MM.1S (cell line): ENCODE results near the gene PAK1.

Experiments used
- DNase-seq: peaks from one replicate; pipeline ENCODE4 v3.0.0-alpha.2; 2015
- H2AFZ ChIP-seq: fragments of 300-600 bp; sonication (generic); 2 replicates; pipeline ENCODE4 v1.6.0; 2016; ENCODE audit warnings: antibody characterized with exemption, low read length
- H3F3A ChIP-seq: fragments of 300-600 bp; sonication (generic); 2 replicates; pipeline ENCODE4 v1.6.1; 2016; ENCODE audit warnings: mild to moderate bottlenecking, antibody characterized with exemption, low read length, moderate library complexity, mixed read lengths; ENCODE audit not compliant: insufficient read depth
- H3K27ac ChIP-seq: fragments of 300-600 bp; sonication (generic); 2 replicates; pipeline ENCODE4 v1.5.1; 2016; ENCODE audit warnings: mild to moderate bottlenecking, low read length
- H3K27me3 ChIP-seq: fragments of 300-600 bp; sonication (generic); replicated peaks from 2 replicates; pipeline ENCODE4 v1.6.0; 2016; ENCODE audit warnings: low read length; ENCODE audit not compliant: insufficient read depth
- H3K36me3 ChIP-seq: fragments of 300-600 bp; sonication (generic); replicated peaks from 2 replicates; pipeline ENCODE4 v1.6.1; 2016; ENCODE audit warnings: mild to moderate bottlenecking, low read length, mixed read lengths; ENCODE audit not compliant: insufficient read depth
- H3K4me1 ChIP-seq: fragments of 300-600 bp; sonication (generic); 2 replicates; pipeline ENCODE4 v1.6.1; 2016; ENCODE audit warnings: low read length, mixed read lengths
- H3K4me2 ChIP-seq: fragments of 300-600 bp; sonication (generic); 2 replicates; pipeline ENCODE4 v1.6.0; 2016; ENCODE audit warnings: low read depth, low read length
- H3K4me3 ChIP-seq: fragments of 300-600 bp; sonication (generic); 2 replicates; pipeline ENCODE4 v1.5.1; 2016; ENCODE audit warnings: low read length, mixed read lengths
- H3K79me2 ChIP-seq: fragments of 300-600 bp; sonication (generic); 2 replicates; pipeline ENCODE4 v1.6.1; 2016; ENCODE audit warnings: mixed run types, low read length, mixed read lengths
- H3K9ac ChIP-seq: fragments of 300-600 bp; sonication (generic); 2 replicates; pipeline ENCODE4 v1.6.1; 2016; ENCODE audit warnings: low read length, mixed read lengths
- H3K9me2 ChIP-seq: fragments of 300-600 bp; sonication (generic); replicated peaks from 2 replicates; pipeline ENCODE4 v1.6.1; 2016; ENCODE audit warnings: mild to moderate bottlenecking, low read length, mixed read lengths; ENCODE audit not compliant: insufficient read depth
- H3K9me3 ChIP-seq: fragments of 300-600 bp; sonication (generic); replicated peaks from 2 replicates; pipeline ENCODE4 v1.6.1; 2016; ENCODE audit warnings: mild to moderate bottlenecking, low read length, mixed read lengths; ENCODE audit not compliant: insufficient read depth
- H4K20me1 ChIP-seq: fragments of 300-600 bp; sonication (generic); 2 replicates; pipeline ENCODE4 v1.6.1; 2016; ENCODE audit warnings: mild to moderate bottlenecking, low read length, moderate library complexity, mixed read lengths; ENCODE audit not compliant: insufficient read depth
- CTCF ChIP-seq: fragments of 300-600 bp; sonication (generic); IDR thresholded peaks from 2 replicates; pipeline ENCODE4 v1.5.1; 2016; ENCODE audit warnings: antibody characterized with exemption, low read length, mixed read lengths
- EZH2 ChIP-seq: fragments of 300-600 bp; sonication (generic); optimal IDR thresholded peaks from 2 replicates; pipeline ENCODE3; 2017; ENCODE audit warnings: low read depth, mild to moderate bottlenecking, antibody characterized with exemption, low read length, mixed read lengths
- EZH2phosphoT487 ChIP-seq: fragments of 300-600 bp; sonication (generic); IDR thresholded peaks from 2 replicates; pipeline ENCODE4 v1.6.1; 2018; ENCODE audit warnings: antibody characterized with exemption, low read length

PAK1 gene

GRCh38 chr11:77311701-77312100 lies 162.2 kb downstream of the PAK1 start:
- no peak overlapping the region for H3K9ac ChIP-seq
- no peaks in the 10 kb centered on the region for H3K9me2 ChIP-seq
- H3K27ac ChIP-seq, result no peak overlapping the region
- H3K9me3 ChIP-seq, result no peaks in the 10 kb centered on the region
- no peaks in the 10 kb centered on the region for H3K79me2 ChIP-seq
- H3K4me2 ChIP-seq, result no peak overlapping the region
- no peaks in the 10 kb centered on the region for H4K20me1 ChIP-seq
- no peaks in the 10 kb centered on the region for H3K4me1 ChIP-seq
- no peak overlapping the region for H2AFZ ChIP-seq
- H3F3A ChIP-seq, result no peaks in the 10 kb centered on the region
- H3K27me3 ChIP-seq, result no peaks in the 10 kb centered on the region
- TF ChIP-seq EZH2phosphoT487 (no peak), CTCF (no peak), EZH2 (no peak)
- no peak overlapping the region for H3K4me3 ChIP-seq
- H3K36me3 ChIP-seq, result no peaks in the 10 kb centered on the region
- DNase-seq, result no peak

- no peak for DNase-seq
- Histone ChIP-seq H3K79me2 (no peaks in the 10 kb centered on the region), H3K27ac (no peak overlapping the region), H3K4me1 (no peaks in the 10 kb centered on the region), H3K4me3 (no peak overlapping the region), H3K36me3 (no peaks in the 10 kb centered on the region), H3K9me3 (no peaks in the 10 kb centered on the region), H3K9me2 (no peaks in the 10 kb centered on the region), H3K9ac (no peak overlapping the region), H3K4me2 (no peak overlapping the region), H2AFZ (no peak overlapping the region), H3K27me3 (no peaks in the 10 kb centered on the region), H3F3A (no peaks in the 10 kb centered on the region), H4K20me1 (no peaks in the 10 kb centered on the region)
- TF ChIP-seq EZH2 (no peak), EZH2phosphoT487 (no peak), CTCF (no peak)
These were observed 163.2 kb downstream of the PAK1 start for GRCh38 chr11:77310721-77311120.

- no peak for TF ChIP-seq EZH2
- TF ChIP-seq CTCF, result no peak
- TF ChIP-seq EZH2phosphoT487, result no peak
- no peak overlapping the region for H3K4me3 ChIP-seq
- no peaks in the 10 kb centered on the region for H3K9me3 ChIP-seq
- H3K4me2 ChIP-seq, result no peak overlapping the region
- no peak overlapping the region for H2AFZ ChIP-seq
- H3K79me2 ChIP-seq, result no peaks in the 10 kb centered on the region
- no peaks in the 10 kb centered on the region for H3K4me1 ChIP-seq
- no peak overlapping the region for H3K9ac ChIP-seq
- H3K9me2 ChIP-seq, result no peaks in the 10 kb centered on the region
- DNase-seq, result no peak
- no peak overlapping the region for H3K27ac ChIP-seq
- H3K27me3 ChIP-seq, result no peaks in the 10 kb centered on the region
- H4K20me1 ChIP-seq, result no peaks in the 10 kb centered on the region
- H3F3A ChIP-seq, result no peaks in the 10 kb centered on the region
- no peaks in the 10 kb centered on the region for H3K36me3 ChIP-seq
These were observed 164.4 kb downstream of the PAK1 start for GRCh38 chr11:77309401-77310085.
